Ramos (cell line): ENCODE measurements around the gene DNTT.
"Not testable (repeated sequence)": the region's sequence is repeated elsewhere in the genome, so short reads cannot be mapped to it uniquely, and the experiment has no call there.

Experiments
- in situ Hi-C: fragments of 300-500 bp; cut with MboI; formaldehyde crosslinking; loops from one replicate; pipeline ENCODE4 v1.14.3; 2022; ENCODE audit warnings: low sequenced_read_pairs; ENCODE audit not compliant: unreplicated experiment

The DNTT gene

GRCh38 chr10:96299383-96299782 lies 4.9 kb upstream of the DNTT start:
- in situ Hi-C loops, result loop anchor here (5.0 to 25.0 kb wide), 2 partner anchors 67 to 1838 kb away; partner anchors contain the start of gene R3HCC1L

- in situ Hi-C loops, result no loop called here
Observed at GRCh38 chr10:96301616-96302015, 2.6 kb upstream of the DNTT start.

GRCh38 chr10:96305019-96305418 lies 785 bp downstream of the DNTT start:
- in situ Hi-C loops, result no loop called here

GRCh38 chr10:96306516-96306915 lies 2.3 kb downstream of the DNTT start:
- in situ Hi-C loops, result no loop called here

GRCh38 chr10:96308854-96309253 lies 4.6 kb downstream of the DNTT start:
- in situ Hi-C loops, result not testable (repeated sequence)

- in situ Hi-C loops, result no loop called here
Observed at GRCh38 chr10:96309628-96310320, 5.5 kb downstream of the DNTT start.

GRCh38 chr10:96310321-96310669 lies 6.1 kb downstream of the DNTT start:
- in situ Hi-C loops, result no loop called here

GRCh38 chr10:96311180-96311715 lies 7.0 kb downstream of the DNTT start:
- in situ Hi-C loops, result no loop called here

- in situ Hi-C loops, result no loop called here
Observed at GRCh38 chr10:96313344-96313743, 9.1 kb downstream of the DNTT start.

- in situ Hi-C loops, result no loop called here
Observed at GRCh38 chr10:96317067-96317833, 13.0 kb downstream of the DNTT start.

- in situ Hi-C loops, result no loop called here
Observed at GRCh38 chr10:96319754-96320474, 15.7 kb downstream of the DNTT start.

GRCh38 chr10:96321822-96322221 lies 17.6 kb downstream of the DNTT start:
- in situ Hi-C loops, result no loop called here

GRCh38 chr10:96322275-96322674 lies 18.0 kb downstream of the DNTT start:
- in situ Hi-C loops, result no loop called here

- in situ Hi-C loops, result no loop called here
Observed at GRCh38 chr10:96324447-96324846, 20.2 kb downstream of the DNTT start.

GRCh38 chr10:96325719-96326373 lies 21.6 kb downstream of the DNTT start:
- in situ Hi-C loops, result no loop called here

GRCh38 chr10:96327462-96327861 lies 23.2 kb downstream of the DNTT start:
- in situ Hi-C loops, result no loop called here

- in situ Hi-C loops, result no loop called here
Observed at GRCh38 chr10:96333101-96333500, 28.9 kb downstream of the DNTT start.

- in situ Hi-C loops, result no loop called here
Observed at GRCh38 chr10:96334616-96335526, 30.6 kb downstream of the DNTT start.

GRCh38 chr10:96337106-96337505 lies 32.9 kb downstream of the DNTT start:
- in situ Hi-C loops, result no loop called here
